Brain pericyte (primary cell): ENCODE measurements around the gene CSNK2B.
A peak's percentile ranks its signal among the peaks of the same experiment; 100 is the strongest.
"Not testable (repeated sequence)": the region's sequence is repeated elsewhere in the genome, so short reads cannot be mapped to it uniquely, and the experiment has no call there.

Experiments
- DNase-seq: peaks from one replicate; pipeline ENCODE4 v3.0.0-alpha.2; 2012; ENCODE audit warnings: low read depth, low spot score

The CSNK2B gene

DNA sequence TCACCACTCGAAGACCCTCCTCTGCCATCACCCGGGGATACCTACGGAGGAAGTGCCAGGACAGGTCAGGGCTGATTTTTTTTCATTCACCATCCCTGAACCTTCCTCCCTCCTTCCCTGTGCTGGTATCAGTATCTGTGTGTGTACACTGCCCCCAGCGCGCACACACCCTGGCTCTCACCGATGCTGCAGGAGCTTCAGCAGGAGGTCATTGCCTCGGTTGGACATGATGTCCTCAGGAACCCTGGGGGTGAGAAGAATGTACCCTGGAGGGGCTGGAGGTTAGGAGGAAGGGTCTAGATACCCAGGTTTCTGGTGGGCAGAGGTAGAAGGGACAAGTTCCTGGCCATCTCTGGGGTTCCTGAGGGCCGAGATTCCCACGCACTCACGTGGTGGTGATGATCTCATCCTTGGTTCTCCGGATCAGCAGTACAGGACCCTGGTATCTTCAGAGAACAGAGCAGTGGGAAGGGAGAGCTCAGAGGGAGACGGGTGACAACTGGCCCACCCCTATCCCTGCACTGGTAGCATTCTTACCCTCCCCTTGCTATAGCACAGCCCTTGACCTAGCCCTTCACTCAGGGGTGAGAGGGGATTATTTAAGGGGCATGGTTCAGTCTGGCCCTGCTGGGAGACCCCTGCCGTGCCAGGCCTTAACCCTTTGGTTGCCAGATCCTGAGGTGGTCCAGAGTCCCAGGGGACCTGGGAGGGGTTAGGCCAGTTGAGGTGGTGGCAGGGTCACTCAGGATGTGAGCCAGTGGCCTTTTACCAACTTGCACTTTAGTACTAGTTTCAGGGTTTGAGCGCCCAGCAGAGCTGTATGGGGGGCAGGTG, 22.2 kb downstream of the CSNK2B start:
- DNase-seq = no peak

GRCh38 chr6:31689249-31690110, 23.6 kb downstream of the CSNK2B start:
- DNase-seq = no peak

GRCh38 chr6:31690231-31691077, 24.6 kb downstream of the CSNK2B start:
- DNase-seq = no peak

DNA sequence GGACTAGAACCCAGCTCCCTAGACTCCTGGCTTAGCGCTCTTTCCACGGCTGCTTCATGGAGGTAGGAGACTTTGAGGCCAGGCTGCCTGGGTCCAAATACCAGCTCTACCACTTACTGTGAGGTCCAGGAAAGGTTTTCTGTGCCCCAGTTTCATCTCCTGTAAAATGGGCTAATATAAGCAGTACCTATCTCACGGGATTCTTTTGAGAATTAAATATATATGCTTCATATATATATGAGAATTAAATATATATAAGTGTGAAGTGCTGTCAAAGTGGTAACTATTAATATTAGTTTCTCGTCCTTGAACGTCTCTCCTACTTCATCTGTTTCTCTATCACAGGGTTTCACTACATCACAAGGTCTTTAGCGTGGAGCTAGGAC, 25.2 kb downstream of the CSNK2B start:
- DNase-seq = no peak

GRCh38 chr6:31691564-31692108, 25.8 kb downstream of the CSNK2B start:
- no peak for DNase-seq

DNA sequence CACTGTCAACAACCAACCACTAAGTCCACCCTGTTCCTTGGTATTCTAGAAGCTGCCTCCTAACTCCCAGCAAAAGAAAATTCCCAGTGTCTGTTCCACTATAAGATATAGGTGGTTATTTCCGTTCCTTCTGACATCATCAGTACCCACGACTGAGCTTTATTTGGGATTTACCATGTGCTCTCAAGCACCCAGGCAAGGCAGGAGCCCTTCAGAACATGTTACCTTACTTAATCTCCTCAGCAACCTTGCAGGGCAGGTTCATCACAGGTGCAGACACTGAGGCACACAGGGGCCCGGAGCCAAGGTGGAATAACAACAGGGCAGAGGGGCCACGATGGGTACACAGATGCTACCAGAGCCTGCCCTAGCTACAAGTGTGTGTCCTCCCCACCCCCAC, 26.5 kb downstream of the CSNK2B start:
- no peak for DNase-seq

DNA sequence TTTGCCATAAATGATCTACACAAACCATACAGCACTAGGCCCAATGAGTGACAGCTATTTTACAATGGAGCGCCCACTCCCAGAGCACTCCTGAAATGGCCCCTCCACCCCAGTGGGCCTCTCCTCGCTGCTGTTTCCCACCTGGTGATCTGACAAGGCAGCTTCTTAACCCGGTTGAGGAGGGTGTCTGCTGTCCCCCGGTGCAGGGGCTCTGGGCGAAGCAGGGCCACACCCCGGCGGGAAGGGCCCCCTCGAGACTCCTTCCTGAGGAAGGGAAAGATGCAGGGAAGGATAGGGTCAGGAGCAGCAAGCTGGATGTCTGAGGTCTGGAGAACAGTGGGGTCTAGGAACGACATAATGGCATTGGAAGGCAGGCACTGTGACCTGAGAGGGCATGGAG, 27.0 kb downstream of the CSNK2B start:
- DNase-seq = no peak

GRCh38 chr6:31693535-31693934, 27.7 kb downstream of the CSNK2B start:
- no peak for DNase-seq

DNA sequence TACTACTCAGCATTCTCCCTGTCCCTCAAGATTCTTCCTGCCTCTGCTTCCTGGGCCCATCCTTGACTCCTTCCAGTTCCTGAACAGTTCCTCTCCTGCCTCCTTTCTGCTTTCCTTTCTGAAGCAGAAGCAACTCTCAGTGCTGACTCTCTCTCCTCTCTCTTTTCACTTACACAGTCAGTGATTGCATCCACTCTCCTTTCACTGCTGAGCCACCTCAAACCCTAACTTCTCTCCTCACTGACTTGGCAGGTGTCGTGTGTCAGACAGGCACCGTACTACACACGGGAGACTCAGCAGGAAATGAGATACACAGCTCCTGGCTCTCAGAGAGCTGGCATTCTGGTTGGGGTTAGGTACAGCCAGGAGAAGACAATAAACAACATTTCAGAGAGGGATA, 31.7 kb downstream of the CSNK2B start:
- DNase-seq = no peak

DNA sequence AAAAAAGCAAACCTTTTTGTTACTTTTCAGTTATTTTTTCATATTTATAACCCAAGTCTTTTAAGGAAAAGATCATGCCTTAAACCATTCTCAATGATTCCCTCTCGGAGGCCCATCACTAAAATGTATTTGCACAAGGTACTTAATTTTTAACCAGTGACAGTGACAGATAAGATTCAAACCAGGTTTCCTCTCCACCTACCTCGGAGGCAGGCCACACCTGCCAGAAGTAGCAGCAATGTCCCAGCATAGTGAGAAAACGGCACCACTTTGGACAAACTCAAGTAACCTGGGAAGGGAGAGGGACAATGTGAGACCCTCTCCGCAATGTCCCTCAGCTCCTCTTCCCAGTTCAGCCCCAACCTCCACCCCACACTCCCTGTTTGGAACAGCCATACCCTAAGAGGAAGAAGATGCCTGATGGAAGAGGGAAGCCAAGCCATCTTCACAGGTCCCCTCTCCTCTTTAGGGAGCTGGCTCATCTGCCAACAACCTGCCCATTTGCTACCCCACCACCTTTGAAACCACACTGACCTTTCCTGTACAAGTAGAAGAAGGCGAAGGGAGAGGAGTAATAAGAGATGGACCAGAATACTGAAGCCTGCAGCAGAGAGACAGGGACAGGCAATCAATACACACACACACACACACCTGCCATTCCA, 35.0 kb downstream of the CSNK2B start:
- DNase-seq = no peak

DNA sequence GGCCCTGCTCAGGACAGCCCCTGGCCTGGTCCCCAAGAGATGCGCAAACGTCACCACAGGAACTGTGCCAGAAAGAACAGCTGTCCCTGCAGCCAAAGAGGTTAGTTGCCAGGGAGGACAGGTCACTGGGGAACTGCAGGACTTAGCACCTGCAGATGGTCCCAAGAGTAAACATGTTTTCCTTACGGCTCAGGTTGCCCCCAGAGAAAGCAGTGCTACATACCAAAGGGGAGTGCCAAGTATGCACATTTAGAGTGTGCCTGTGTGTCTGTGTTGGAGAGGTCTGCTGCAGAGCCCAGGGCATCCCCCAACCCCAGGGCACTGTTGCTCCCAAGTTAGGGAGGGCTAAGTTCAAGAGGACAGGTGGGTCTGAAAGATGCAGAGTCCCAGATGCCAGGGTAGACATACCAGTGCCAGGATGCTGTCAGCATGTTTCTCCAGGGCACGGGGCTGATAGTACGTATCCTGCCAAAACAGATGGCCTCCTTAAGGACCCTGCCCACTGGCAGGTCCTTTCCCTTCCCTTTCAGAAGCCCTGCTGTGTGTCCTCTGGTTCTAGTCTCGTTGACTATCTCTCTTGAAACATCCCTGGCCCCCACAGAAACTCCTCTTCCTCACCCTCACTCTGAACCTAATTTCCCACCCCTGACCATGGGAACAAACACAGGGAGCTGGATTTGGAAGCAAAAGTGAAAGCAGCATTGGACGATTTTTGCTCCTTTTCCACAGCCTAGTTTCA, 36.0 kb downstream of the CSNK2B start:
- DNase-seq = no peak

GRCh38 chr6:31702405-31702818, 36.5 kb downstream of the CSNK2B start:
- DNase-seq = no peak

- DNase-seq = peak; percentile 96
Measured at GRCh38 chr6:31702819-31703716, 37.2 kb downstream of the CSNK2B start, which contains the start of gene ABHD16A. TSS of gene ABHD16A (minus strand) at chr6:31703324. CDS start at chr6:31703281, 43 bp downstream.

DNA sequence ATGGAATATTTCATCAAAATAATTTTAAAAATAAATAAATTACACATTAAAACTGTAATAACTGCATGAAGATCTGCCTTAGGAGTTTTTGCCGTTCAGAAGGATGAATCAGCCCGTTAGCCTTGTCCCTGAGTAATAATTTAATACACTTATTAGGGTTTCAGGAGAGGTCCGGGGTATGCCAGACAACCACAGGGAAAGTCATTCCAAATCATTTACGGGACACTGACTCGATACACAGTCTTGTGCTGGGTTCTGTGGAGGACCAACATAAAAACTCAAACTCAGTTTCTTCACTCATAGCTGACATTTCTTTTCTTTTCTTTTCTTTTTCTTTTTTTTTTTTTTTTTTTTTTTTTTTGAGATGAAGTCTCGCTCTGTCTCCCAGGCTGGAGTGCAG, 40.1 kb downstream of the CSNK2B start:
- no peak for DNase-seq

GRCh38 chr6:31706599-31706998, 40.7 kb downstream of the CSNK2B start, which contains the start of gene LY6G6F:
TSS of gene LY6G6F (plus strand) at chr6:31706866. CDS start at chr6:31706907, 41 bp downstream.
- DNase-seq = no peak

GRCh38 chr6:31707701-31708100, 41.8 kb downstream of the CSNK2B start:
- no peak for DNase-seq

DNA sequence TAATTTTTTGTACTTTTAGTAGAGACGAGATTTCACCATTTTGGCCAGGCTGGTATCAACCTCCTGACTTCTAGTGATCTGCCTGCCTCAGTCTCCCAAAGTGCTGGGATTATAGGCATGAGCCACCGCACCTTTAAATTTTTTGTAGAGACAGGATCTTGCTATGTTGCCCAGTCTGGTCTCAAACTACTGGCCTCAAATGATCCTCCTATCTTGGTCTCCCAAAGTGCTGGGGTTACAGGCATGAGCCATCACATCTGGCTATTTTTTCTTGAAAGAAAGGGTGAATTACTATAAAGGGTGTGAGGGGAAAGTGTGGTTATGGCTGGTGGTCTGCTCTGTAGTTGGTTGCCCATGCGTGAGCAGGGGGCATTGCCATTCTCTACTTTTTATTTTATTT, 42.3 kb downstream of the CSNK2B start:
- no peak for DNase-seq

GRCh38 chr6:31709157-31709556, 43.3 kb downstream of the CSNK2B start:
- not testable (repeated sequence) for DNase-seq
